ENCODE data around the gene ROCK2. TPM values are rescaled to one million over a fixed set of nuclear protein-coding genes. Genes with fewer than 3 reads are reported as not detected.
A peak's percentile ranks its signal among the peaks of the same experiment; 100 is the strongest.

The ROCK2 gene
- total RNA-seq, 1 donor from 2014 or later = 54.3 TPM

DNA sequence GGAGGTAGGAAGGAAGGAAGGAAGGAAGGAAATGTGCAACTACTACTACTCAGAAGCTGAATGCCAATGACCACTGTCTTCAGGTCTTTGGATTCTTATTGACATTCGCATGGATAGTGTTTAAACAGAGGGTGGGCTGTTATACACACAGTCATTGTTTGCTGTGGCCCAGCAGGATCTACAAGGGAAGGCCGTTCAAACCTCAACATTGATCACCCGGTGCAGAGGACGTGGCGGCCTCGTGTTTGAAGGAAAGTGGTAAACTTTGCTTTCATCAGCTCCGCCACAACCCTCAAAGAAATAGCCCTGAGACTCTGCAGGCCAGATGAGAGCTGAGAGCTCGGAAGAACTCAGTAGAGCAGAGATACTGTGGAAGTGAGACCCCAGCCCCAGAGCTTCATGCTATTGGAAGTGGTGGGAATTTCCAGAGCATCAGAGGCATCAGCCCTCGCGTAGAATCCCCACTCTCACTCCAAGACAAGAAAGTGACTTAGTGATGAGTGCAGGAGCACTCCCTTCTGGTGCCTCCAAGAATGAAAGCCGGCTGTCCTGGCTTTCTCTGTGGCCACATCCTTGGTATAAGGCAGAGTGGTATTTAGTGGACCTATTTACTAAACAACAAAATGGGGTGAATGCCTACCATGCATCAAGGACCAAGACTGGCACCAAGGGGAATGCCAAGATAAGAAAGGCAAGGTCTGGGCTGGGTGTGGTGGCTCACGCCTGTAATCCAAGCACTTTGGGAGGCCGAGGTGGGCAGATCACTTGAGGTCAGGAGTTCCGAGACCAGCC is 10.1 kb upstream of the ROCK2 start:
- Histone ChIP-seq H3K9me3 (no peaks in the 10 kb centered on the region), H3K4me3 (no peak overlapping the region), H3K4me1 (peaks cover 24% of the 10 kb centered on the region), H3K27ac (no peak overlapping the region), H3K27me3 (ENCODE audit: low read depth) (no peaks in the 10 kb centered on the region), H3K36me3 (no peaks in the 10 kb centered on the region)
- DNase-seq (no peak), ATAC-seq (no peak)
- TF ChIP-seq, protein P1, sequence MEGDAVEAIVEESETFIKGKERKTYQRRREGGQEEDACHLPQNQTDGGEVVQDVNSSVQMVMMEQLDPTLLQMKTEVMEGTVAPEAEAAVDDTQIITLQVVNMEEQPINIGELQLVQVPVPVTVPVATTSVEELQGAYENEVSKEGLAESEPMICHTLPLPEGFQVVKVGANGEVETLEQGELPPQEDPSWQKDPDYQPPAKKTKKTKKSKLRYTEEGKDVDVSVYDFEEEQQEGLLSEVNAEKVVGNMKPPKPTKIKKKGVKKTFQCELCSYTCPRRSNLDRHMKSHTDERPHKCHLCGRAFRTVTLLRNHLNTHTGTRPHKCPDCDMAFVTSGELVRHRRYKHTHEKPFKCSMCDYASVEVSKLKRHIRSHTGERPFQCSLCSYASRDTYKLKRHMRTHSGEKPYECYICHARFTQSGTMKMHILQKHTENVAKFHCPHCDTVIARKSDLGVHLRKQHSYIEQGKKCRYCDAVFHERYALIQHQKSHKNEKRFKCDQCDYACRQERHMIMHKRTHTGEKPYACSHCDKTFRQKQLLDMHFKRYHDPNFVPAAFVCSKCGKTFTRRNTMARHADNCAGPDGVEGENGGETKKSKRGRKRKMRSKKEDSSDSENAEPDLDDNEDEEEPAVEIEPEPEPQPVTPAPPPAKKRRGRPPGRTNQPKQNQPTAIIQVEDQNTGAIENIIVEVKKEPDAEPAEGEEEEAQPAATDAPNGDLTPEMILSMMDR (IDR thresholded peaks at IDR 0.05) = no peak
- intact Hi-C loops (cut with DNase I) = no loop called here

DNA sequence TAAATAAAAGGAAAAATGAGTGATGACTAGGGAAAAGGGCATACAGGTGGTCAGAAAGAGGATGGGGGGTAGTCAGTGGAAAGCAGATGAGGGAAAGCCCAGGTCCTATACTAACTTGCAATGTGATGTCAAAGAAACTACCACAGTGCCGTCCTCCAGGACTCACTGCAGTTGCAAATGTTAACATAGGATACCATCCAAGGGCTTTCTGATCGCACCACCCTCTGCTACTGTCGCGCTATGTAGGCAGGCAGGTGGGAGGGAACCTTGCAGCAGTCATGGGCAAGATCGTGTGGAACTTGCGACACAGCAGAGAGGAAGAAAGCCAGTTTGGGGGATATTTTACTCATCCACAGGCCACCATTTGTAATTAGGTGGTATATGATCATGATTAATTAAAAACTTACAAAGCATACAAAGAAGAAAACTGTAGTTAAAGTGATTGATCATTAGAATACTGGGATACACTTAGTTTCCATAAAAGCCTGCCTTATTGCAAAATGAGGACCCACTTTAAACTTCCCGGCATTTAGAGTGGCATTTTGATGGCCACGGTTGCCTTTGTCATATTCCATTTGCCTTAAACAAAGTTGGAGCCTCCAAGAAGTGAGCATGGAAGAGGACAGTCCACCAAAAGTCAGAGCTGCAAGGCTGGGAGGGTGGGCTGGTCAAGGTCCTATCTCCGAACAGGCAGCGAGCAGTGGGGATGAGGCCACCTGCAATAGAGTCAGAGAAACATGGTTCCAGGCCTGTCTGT is 8.5 kb upstream of the ROCK2 start:
- intact Hi-C loops (cut with DNase I) = no loop called here
- TF ChIP-seq, protein P1 (IDR thresholded peaks at IDR 0.05) = no peak

GRCh38 chr2:11348209-11348749 is 3.8 kb upstream of the ROCK2 start:
- ATAC-seq (no peak), DNase-seq (no peak)
- Histone ChIP-seq H3K27me3 (ENCODE audit: low read depth) (no peaks in the 10 kb centered on the region), H3K9me3 (no peaks in the 10 kb centered on the region), H3K4me1 (peaks cover 13% of the 10 kb centered on the region), H3K36me3 (no peaks in the 10 kb centered on the region), H3K4me3 (no peak overlapping the region), H3K27ac (peak overlapping the region; percentile 37)
- intact Hi-C loops (cut with DNase I) = no loop called here
- TF ChIP-seq, protein P1 (IDR thresholded peaks at IDR 0.05) = no peak

More for the DNA sequence above, 8.5 kb upstream of the ROCK2 start:
- Histone ChIP-seq H3K27ac (no peak overlapping the region), H3K36me3 (no peaks in the 10 kb centered on the region), H3K4me3 (no peak overlapping the region), H3K9me3 (no peaks in the 10 kb centered on the region), H3K27me3 (ENCODE audit: low read depth) (no peaks in the 10 kb centered on the region), H3K4me1 (peaks cover 27% of the 10 kb centered on the region)
- ATAC-seq (no peak), DNase-seq (no peak)

DNA sequence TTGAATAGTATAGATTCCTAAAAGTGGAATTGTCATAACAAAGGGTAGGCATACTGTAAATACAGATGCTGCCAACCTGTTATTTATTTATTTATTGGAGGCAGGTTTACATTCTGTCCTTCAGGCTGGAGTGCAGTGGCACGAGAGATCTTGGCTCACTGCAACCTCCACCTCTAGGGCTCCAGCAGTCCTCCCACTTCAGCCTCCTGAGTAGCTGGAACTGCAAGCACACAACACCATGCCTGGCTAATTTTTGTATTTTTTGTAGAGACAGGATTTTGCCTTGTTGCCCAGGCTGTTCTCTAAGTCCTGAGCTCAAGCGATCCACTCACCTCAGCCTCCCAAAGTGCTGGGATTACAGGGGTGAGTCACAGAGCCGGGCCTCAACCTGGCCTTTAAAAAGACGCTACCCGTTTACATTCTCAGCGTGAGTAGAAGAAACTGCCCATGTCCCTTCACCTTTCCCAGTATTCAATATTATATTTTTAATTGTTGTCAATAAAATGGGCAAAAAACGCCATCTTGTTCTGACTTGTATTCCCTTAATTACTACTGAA is 3.0 kb upstream of the ROCK2 start:
- Histone ChIP-seq H3K27ac (peak overlapping the region; percentile 2), H3K9me3 (no peaks in the 10 kb centered on the region), H3K4me1 (peaks cover 18% of the 10 kb centered on the region), H3K4me3 (no peak overlapping the region), H3K27me3 (ENCODE audit: low read depth) (no peaks in the 10 kb centered on the region), H3K36me3 (no peaks in the 10 kb centered on the region)
- DNase-seq (no peak), ATAC-seq (no peak)
- intact Hi-C loops (cut with DNase I) = no loop called here
- TF ChIP-seq, protein P1 (IDR thresholded peaks at IDR 0.05) = no peak

GRCh38 chr2:11346023-11346482 is 1.6 kb upstream of the ROCK2 start:
- ATAC-seq (no peak), DNase-seq (no peak)
- Histone ChIP-seq H3K27me3 (ENCODE audit: low read depth) (no peaks in the 10 kb centered on the region), H3K36me3 (no peaks in the 10 kb centered on the region), H3K27ac (peak overlapping the region; percentile 99), H3K4me3 (no peak overlapping the region), H3K9me3 (no peaks in the 10 kb centered on the region), H3K4me1 (peaks cover 32% of the 10 kb centered on the region)
- intact Hi-C loops (cut with DNase I) = no loop called here
- TF ChIP-seq, protein P1 (IDR thresholded peaks at IDR 0.05) = no peak

Data from lower lobe of right lung (tissue), 2 donors.